B cell (primary cell): ENCODE measurements around the gene TGFB1. TPM values are rescaled to one million over a fixed set of nuclear protein-coding genes. Genes with fewer than 3 reads are reported as not detected.
A peak's percentile ranks its signal among the peaks of the same experiment; 100 is the strongest.

Experiments used
- ATAC-seq: fragments of 200-7000 bp; cut with Tn5 transposase; one replicate; pipeline ENCODE4 v1.10.0; 2021; ENCODE audit warnings: low read depth, mild to moderate bottlenecking, moderate number of reproducible peaks, moderate library complexity
- CTCF ChIA-PET: fragments of 350-600 bp; sonication (Branson Sonifier 250); formaldehyde crosslinking; loops from one replicate; lab custom pipeline; 2021; ENCODE audit warnings: antibody characterized with exemption, inconsistent platforms; lab: Charles Lee
- POLR2A ChIA-PET: fragments of 350-600 bp; sonication (Branson Sonifier 250); formaldehyde crosslinking; loops from one replicate; lab custom pipeline; 2021; ENCODE audit warnings: antibody characterized with exemption; lab: Charles Lee
- DNase-seq: peaks from one replicate; pipeline ENCODE4 v3.0.0; 2013
- H2AFZ ChIP-seq: 2 replicates; pipeline ENCODE4 v1.6.1; 2012; ENCODE audit warnings: mild to moderate bottlenecking, low read depth, low read length; ENCODE audit not compliant: insufficient read depth, poor library complexity, severe bottlenecking
- H3K27ac ChIP-seq, 2 donors: 1 replicate in 1 of 2; 2 replicates in 1 of 2; pipeline ENCODE4 v1.5.1; 2012 to 2013; ENCODE audit warnings: low read length in 2 of 2, mild to moderate bottlenecking in 2 of 2, moderate library complexity in 1 of 2
- H3K27me3 ChIP-seq, 4 experiments: fragments of 200-600 bp in 1 of 4; sonication (generic) in 1 of 4; replicated peaks in 1 of 4; 1 replicate in 2 of 4; 2 replicates in 2 of 4; pipeline versions ENCODE4 v1.6.1 to v1.7.0; 2013 to 2016; ENCODE audit warnings: low read length in 3 of 4, mild to moderate bottlenecking in 2 of 4, mixed read lengths in 1 of 4, moderate library complexity in 1 of 4; ENCODE audit not compliant: insufficient read depth in 4 of 4, control insufficient read depth in 3 of 4; ENCODE audit errors: control extremely low read depth in 1 of 4
- H3K36me3 ChIP-seq, 2 experiments: replicated peaks in 1 of 2; 1 replicate in 1 of 2; 2 replicates in 1 of 2; pipeline versions ENCODE4 v1.6.1 to v1.7.1; 2013; ENCODE audit warnings: low read length in 1 of 2; ENCODE audit not compliant: insufficient read depth in 2 of 2, control insufficient read depth in 1 of 2; ENCODE audit errors: control extremely low read depth in 1 of 2, extremely low read depth in 1 of 2
- H3K4me1 ChIP-seq, 2 donors: fragments of 200-600 bp in 1 of 2; sonication (generic) in 1 of 2; 1 replicate in 1 of 2; 2 replicates in 1 of 2; pipeline versions ENCODE4 v1.5.1 to v1.6.1; 2013 to 2017; ENCODE audit warnings: low read length in 2 of 2; ENCODE audit not compliant: control insufficient read depth in 2 of 2, insufficient read depth in 2 of 2
- H3K4me2 ChIP-seq: replicated peaks from 2 replicates; pipeline ENCODE3; 2012; ENCODE audit warnings: mild to moderate bottlenecking, low read depth, low read length; ENCODE audit not compliant: poor library complexity, severe bottlenecking
- H3K4me3 ChIP-seq, 5 experiments: fragments of 200-600 bp in 1 of 5; sonication (generic) in 1 of 5; 1 replicate in 3 of 5; 2 replicates in 2 of 5; pipeline versions ENCODE4 v1.5.1 to v1.7.0; 2011 to 2016; ENCODE audit warnings: low read length in 4 of 5, mild to moderate bottlenecking in 4 of 5, low read depth in 2 of 5, control low read depth in 1 of 5, moderate library complexity in 1 of 5; ENCODE audit not compliant: insufficient read depth in 1 of 5; ENCODE audit errors: control extremely low read depth in 1 of 5, extremely low read depth in 1 of 5
- H3K79me2 ChIP-seq: fragments of 200-600 bp; sonication (generic); one replicate; pipeline ENCODE4 v1.6.0; 2016; ENCODE audit warnings: low read length; ENCODE audit not compliant: control insufficient read depth, insufficient read depth
- H3K9ac ChIP-seq: fragments of 200-600 bp; sonication (generic); 2 replicates; pipeline ENCODE4 v1.6.1; 2017; ENCODE audit warnings: mild to moderate bottlenecking, low read length, moderate library complexity
- H3K9me3 ChIP-seq, 3 donors: one replicate each; pipeline versions ENCODE4 v1.6.1 to v1.7.1; 2013; ENCODE audit warnings: low read length in 2 of 3; ENCODE audit not compliant: control insufficient read depth in 2 of 3, insufficient read depth in 1 of 3; ENCODE audit errors: control extremely low read depth in 1 of 3
- H4K20me1 ChIP-seq: 2 replicates; pipeline ENCODE4 v1.6.0; 2012; ENCODE audit warnings: mild to moderate bottlenecking, low read length; ENCODE audit not compliant: insufficient read depth, control insufficient read depth, poor library complexity, severe bottlenecking
- H3K27ac Mint-ChIP-seq: one replicate; pipeline ENCODE4 v1.8.0; 2021; ENCODE audit warnings: mixed read lengths
- H3K27me3 Mint-ChIP-seq: one replicate; pipeline ENCODE4 v1.8.0; 2021; ENCODE audit warnings: mixed read lengths
- H3K4me1 Mint-ChIP-seq: one replicate; pipeline ENCODE4 v1.8.0; 2021; ENCODE audit warnings: mixed read lengths
- H3K4me3 Mint-ChIP-seq: one replicate; pipeline ENCODE4 v1.8.0; 2021; ENCODE audit warnings: mixed read lengths
- H3K9me3 Mint-ChIP-seq: one replicate; pipeline ENCODE4 v1.8.0; 2022; ENCODE audit warnings: mixed read lengths; ENCODE audit not compliant: insufficient read depth
- EZH2 ChIP-seq: IDR thresholded peaks from 2 replicates; pipeline ENCODE4 v1.6.1; 2012; ENCODE audit warnings: borderline replicate concordance, low read depth, mild to moderate bottlenecking, moderate library complexity, low read length; ENCODE audit not compliant: insufficient read depth, poor library complexity, severe bottlenecking
- WGBS: methylation state at CpG from one replicate; pipeline ENCODE4 v1.1.5; 2013; ENCODE audit warnings: missing lambda C conversion rate; ENCODE audit not compliant: insufficient coverage; 5-methylcytosine and 5-hydroxymethylcytosine counted together
- intact Hi-C: fragments of 100-400 bp; cut with micrococcal nuclease; formaldehyde crosslinking; loops from one replicate; pipeline ENCODE4 v1.10.0; 2022
- polyA plus RNA-seq: library from polyadenylated mRNA; depleted of rRNA; stranded (reverse); fragments of >200 nt; gene quantifications from 2 replicates; pipeline ENCODE4 v1.2.3, GENCODE V29; 2012
- total RNA-seq, 2 donors: library from RNA; stranded (reverse); fragments of 120-200 nt in 1 of 2; gene quantifications; 1 replicate in 1 of 2; 2 replicates in 1 of 2; pipeline versions ENCODE4 v1.2.3 to v1.2.4, GENCODE V29; 2013 to 2022
- TF ChIP-seq, protein P1 (sequence below): fragments of 200-600 bp; IDR thresholded peaks from one replicate; pipeline ENCODE4 v1.8.0; 2022; ENCODE audit warnings: antibody characterized with exemption, mild to moderate bottlenecking

Gene TGFB1
- total and polyA plus RNA-seq, 2 donors (not counting 1 experiment from before 2014, with no cell fraction given) = 109 to 120 TPM

GRCh38 chr19:41319500-41320184, 34.1 kb downstream of the TGFB1 start:
- H3K4me1 Mint-ChIP-seq = peaks cover 38% of the 10 kb centered on the region
- H3K27ac Mint-ChIP-seq = peak overlapping the region; percentile 41

More at GRCh38 chr19:41319500-41320184, 34.1 kb downstream of the TGFB1 start:
- Histone ChIP-seq H3K9ac (no peak overlapping the region), H3K36me3 (peaks cover 0 to 80% of the 10 kb centered on the region in 2 experiments), H3K4me3 (no peak overlapping the region), H3K27me3 (no peaks in the 10 kb centered on the region), H3K27ac (no peak overlapping the region), H3K4me2 (no peak overlapping the region), H4K20me1 (peaks cover 31% of the 10 kb centered on the region), H2AFZ (no peak overlapping the region), H3K4me1 (peaks cover 6 to 32% of the 10 kb centered on the region in 2 donors), H3K9me3 (no peaks in the 10 kb centered on the region), H3K79me2 (peaks cover 30% of the 10 kb centered on the region)
- no peaks in the 10 kb centered on the region for H3K27me3 Mint-ChIP-seq
- CTCF ChIA-PET = interaction anchor here (1.0 kb wide), 1 partner anchor 515 kb away, joined by 3 read pairs; no protein-coding TSS in a partner anchor
- intact Hi-C loops = loop anchor here (10.0 kb wide), 1 partner anchor 245 kb away; no protein-coding TSS in a partner anchor
- DNase-seq = no peak
- WGBS = 96% methylated on average over 7 of the region's 20 CpGs
- H3K4me3 Mint-ChIP-seq = no peak overlapping the region
- POLR2A ChIA-PET = interaction anchor here (0.8 to 2.0 kb wide), 3 partner anchors 20 to 33 kb away, joined by 3 to 6 read pairs (median 3); no protein-coding TSS in a partner anchor
- TF ChIP-seq, protein P1, sequence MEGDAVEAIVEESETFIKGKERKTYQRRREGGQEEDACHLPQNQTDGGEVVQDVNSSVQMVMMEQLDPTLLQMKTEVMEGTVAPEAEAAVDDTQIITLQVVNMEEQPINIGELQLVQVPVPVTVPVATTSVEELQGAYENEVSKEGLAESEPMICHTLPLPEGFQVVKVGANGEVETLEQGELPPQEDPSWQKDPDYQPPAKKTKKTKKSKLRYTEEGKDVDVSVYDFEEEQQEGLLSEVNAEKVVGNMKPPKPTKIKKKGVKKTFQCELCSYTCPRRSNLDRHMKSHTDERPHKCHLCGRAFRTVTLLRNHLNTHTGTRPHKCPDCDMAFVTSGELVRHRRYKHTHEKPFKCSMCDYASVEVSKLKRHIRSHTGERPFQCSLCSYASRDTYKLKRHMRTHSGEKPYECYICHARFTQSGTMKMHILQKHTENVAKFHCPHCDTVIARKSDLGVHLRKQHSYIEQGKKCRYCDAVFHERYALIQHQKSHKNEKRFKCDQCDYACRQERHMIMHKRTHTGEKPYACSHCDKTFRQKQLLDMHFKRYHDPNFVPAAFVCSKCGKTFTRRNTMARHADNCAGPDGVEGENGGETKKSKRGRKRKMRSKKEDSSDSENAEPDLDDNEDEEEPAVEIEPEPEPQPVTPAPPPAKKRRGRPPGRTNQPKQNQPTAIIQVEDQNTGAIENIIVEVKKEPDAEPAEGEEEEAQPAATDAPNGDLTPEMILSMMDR = no peak
- TF ChIP-seq EZH2 = no peak
- no peaks in the 10 kb centered on the region for H3K9me3 Mint-ChIP-seq
- no peak for ATAC-seq
